ENCODE measurements around the gene TRIM15. TPM values are rescaled to one million over a fixed set of nuclear protein-coding genes. Genes with fewer than 3 reads are reported as not detected.

Gene TRIM15
- total and polyA plus RNA-seq, 8 donors: 0.12 to 0.35 (median 0.19) TPM; not detected in 3

DNA sequence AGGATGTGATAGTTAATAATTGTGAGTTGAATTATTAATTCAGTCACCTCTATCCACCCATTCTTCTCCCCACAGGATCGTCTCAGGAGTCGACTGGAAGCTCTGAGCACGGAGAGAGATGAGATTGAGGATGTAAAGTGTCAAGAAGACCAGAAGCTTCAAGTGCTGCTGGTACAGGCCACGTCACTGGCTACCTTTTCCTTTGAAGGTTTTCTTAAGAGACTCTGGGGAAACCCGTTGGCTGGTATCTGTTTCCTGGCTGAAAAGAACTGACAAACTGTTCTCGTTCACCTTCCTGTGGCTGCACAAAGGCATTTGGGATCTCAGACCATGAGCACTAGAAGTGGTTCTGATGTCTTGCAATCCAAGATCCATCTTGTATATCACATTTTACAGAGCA is 3.8 kb downstream of the TRIM15 start:
- TF ChIP-seq, protein P1, sequence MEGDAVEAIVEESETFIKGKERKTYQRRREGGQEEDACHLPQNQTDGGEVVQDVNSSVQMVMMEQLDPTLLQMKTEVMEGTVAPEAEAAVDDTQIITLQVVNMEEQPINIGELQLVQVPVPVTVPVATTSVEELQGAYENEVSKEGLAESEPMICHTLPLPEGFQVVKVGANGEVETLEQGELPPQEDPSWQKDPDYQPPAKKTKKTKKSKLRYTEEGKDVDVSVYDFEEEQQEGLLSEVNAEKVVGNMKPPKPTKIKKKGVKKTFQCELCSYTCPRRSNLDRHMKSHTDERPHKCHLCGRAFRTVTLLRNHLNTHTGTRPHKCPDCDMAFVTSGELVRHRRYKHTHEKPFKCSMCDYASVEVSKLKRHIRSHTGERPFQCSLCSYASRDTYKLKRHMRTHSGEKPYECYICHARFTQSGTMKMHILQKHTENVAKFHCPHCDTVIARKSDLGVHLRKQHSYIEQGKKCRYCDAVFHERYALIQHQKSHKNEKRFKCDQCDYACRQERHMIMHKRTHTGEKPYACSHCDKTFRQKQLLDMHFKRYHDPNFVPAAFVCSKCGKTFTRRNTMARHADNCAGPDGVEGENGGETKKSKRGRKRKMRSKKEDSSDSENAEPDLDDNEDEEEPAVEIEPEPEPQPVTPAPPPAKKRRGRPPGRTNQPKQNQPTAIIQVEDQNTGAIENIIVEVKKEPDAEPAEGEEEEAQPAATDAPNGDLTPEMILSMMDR (IDR thresholded peaks at IDR 0.05): no peak

DNA sequence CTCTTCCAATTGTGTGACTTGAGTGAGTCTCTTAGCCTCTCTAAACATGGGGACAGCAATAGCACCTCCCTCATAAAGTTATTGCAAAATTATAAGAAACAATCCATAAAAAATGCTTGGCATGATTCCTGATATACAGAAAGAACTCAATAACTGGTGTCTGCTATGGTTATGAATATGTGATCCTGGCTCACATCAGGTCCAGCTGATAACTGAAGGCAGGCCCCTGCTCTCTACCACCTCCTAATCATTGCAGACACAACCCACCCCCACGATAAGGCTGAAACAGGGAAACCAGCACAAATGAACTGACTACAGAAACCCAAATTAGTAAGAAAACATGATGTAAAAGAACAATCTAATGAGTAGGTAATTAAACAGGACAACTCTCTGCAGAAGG is 5.4 kb downstream of the TRIM15 start:
- H3K9me3 ChIP-seq: no peaks in the 10 kb centered on the region
- DNase-seq: no peak
- H3K27me3 ChIP-seq: peaks cover 0 to 10% (median 3%) of the 10 kb centered on the region in 4 donors
- intact Hi-C loops (cut with DNase I): no loop called here
- no peaks in the 10 kb centered on the region for H3K36me3 ChIP-seq
- 24 to 42% methylated on average over 1 of the region's 1 CpG for whole genome bisulfite sequencing, 2 donors
- no peak overlapping the region for H3K4me3 ChIP-seq
- TF ChIP-seq, protein P1 (IDR thresholded peaks at IDR 0.05): no peak
- no peaks in the 10 kb centered on the region for H3K4me1 ChIP-seq
- ATAC-seq: no peak
- FAIRE-seq: no peak
- no peak overlapping the region for H3K27ac ChIP-seq

More for the DNA sequence above, 3.8 kb downstream of the TRIM15 start:
- H3K27me3 ChIP-seq: peaks cover 0 to 10% (median 3%) of the 10 kb centered on the region in 4 donors
- 50 to 60% methylated on average over 6 of the region's 6 CpGs for WGBS, 2 donors
- H3K36me3 ChIP-seq: no peaks in the 10 kb centered on the region
- H3K9me3 ChIP-seq: no peaks in the 10 kb centered on the region
- H3K4me1 ChIP-seq: no peaks in the 10 kb centered on the region
- H3K4me3 ChIP-seq: no peak overlapping the region
- ATAC-seq (no peak), FAIRE-seq (no peak), DNase-seq (no peak)
- H3K27ac ChIP-seq: no peak overlapping the region
- intact Hi-C loops (cut with DNase I): no loop called here

DNA sequence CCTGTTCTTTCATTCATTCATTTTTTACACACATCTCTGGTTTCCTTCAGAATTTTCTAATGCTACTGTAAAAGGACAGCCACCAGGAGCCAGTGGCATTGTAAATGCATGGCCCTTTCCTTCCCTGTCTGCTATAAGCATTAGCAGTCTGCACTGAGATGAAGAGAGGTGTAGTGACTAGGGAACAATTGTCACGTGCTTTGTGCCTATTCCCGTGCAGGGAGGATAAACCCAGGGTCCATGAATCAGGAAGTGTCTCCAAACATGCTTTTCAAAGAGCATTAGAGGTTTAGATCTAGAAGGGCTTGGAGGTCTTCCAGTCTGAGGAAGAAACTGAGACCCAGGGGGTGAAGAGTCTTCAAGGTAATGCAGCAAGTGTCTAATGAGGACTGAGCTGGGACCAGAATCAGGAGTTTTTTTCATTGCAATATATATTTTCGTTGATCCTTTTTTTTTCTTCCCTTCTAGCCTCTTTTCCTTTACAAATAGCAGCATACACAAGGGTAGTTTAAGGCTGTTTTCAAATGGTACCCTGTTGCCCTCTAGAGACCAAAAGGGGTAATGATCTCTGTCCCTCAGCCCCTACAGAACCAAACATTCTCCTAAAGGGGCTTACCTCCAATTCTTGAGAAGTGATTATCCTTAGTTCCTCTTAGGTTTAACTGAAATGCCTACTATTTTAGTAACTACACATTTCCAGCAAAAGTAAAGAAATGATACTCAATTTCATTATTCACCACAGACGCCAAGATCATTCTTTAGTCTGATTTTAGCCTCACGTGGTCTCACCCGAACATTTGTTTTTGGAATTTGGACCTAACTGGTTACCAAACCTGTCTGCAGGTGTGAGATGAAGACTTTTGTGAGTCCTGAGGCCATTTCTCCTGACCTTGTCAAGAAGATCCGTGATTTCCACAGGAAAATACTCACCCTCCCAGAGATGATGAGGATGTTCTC is 6.6 kb downstream of the TRIM15 start:
- Histone ChIP-seq H3K36me3 (no peaks in the 10 kb centered on the region), H3K4me3 (no peak overlapping the region), H3K27ac (no peak overlapping the region), H3K27me3 (peaks cover 0 to 10% (median 3%) of the 10 kb centered on the region in 4 donors), H3K9me3 (no peaks in the 10 kb centered on the region), H3K4me1 (no peaks in the 10 kb centered on the region)
- intact Hi-C loops (cut with DNase I): no loop called here
- DNase-seq: no peak
- WGBS, 2 donors: 17 to 24% methylated on average over 7 of the region's 7 CpGs
- FAIRE-seq: peak; percentile 41
- ATAC-seq: peak in 3 of 4 donors; percentile 86 to 91 (median 86)
- TF ChIP-seq, protein P1 (IDR thresholded peaks at IDR 0.05): peak; percentile 51 to 74 (median 66)

DNA sequence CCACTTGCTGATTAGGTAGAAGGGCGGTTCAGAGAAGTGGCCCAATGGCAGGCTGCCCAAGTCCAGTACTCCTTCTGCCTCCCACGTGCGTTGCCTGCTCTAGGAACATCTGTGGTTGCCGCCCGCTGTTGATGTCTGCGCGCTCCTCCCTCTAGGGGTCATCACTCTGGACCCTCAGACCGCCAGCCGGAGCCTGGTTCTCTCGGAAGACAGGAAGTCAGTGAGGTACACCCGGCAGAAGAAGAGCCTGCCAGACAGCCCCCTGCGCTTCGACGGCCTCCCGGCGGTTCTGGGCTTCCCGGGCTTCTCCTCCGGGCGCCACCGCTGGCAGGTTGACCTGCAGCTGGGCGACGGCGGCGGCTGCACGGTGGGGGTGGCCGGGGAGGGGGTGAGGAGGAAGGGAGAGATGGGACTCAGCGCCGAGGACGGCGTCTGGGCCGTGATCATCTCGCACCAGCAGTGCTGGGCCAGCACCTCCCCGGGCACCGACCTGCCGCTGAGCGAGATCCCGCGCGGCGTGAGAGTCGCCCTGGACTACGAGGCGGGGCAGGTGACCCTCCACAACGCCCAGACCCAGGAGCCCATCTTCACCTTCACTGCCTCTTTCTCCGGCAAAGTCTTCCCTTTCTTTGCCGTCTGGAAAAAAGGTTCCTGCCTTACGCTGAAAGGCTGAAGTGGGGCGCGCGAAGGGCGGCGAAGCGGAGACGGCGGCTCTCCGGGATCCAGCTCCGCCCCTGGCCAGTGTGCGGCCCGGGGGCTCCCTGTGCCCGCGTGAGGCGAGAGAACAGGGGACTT is 8.5 kb downstream of the TRIM15 start:
- FAIRE-seq: no peak
- Histone ChIP-seq H3K27me3 (peaks cover 0 to 10% (median 3%) of the 10 kb centered on the region in 4 donors), H3K4me3 (peak overlapping the region in 1 of 4 donors; percentile 22), H3K4me1 (no peaks in the 10 kb centered on the region), H3K9me3 (no peaks in the 10 kb centered on the region), H3K27ac (no peak overlapping the region), H3K36me3 (no peaks in the 10 kb centered on the region)
- intact Hi-C loops (cut with DNase I): no loop called here
- DNase-seq: peak in 1 of 6 donors; percentile 63
- TF ChIP-seq, protein P1 (IDR thresholded peaks at IDR 0.05): no peak
- ATAC-seq: peak in 2 of 4 donors; percentile 26
- 8 to 10% methylated on average over 62 of the region's 62 CpGs for WGBS, 2 donors
